IPS DF 19.7 (cell line): ENCODE measurements around the gene CCDC192.
A peak's percentile ranks its signal among the peaks of the same experiment; 100 is the strongest.

ENCODE experiments used
- DNase-seq: peaks from one replicate; pipeline ENCODE4 v3.0.0-alpha.2; 2013; ENCODE audit warnings: low read depth, low spot score

CCDC192 gene

DNA sequence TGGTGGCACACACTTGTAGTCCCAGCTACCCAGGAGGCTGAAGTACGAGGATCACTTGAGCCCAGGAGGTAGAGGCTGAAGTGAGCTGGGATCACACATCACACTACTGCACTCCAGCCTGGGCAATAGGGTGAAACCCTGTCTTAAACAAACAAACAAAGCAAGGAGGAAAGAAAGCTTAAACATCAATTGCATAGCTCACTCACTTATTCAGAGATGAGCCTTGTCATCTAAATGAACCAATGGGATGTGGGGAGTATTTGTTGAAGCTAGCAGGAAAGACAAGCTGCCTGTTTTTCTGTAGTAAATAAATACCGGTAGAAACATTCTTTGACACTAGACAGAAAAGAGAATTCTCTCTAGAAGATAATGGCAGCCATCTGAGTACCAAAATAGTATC lies 219.4 kb downstream of the CCDC192 start:
- no peak for DNase-seq

DNA sequence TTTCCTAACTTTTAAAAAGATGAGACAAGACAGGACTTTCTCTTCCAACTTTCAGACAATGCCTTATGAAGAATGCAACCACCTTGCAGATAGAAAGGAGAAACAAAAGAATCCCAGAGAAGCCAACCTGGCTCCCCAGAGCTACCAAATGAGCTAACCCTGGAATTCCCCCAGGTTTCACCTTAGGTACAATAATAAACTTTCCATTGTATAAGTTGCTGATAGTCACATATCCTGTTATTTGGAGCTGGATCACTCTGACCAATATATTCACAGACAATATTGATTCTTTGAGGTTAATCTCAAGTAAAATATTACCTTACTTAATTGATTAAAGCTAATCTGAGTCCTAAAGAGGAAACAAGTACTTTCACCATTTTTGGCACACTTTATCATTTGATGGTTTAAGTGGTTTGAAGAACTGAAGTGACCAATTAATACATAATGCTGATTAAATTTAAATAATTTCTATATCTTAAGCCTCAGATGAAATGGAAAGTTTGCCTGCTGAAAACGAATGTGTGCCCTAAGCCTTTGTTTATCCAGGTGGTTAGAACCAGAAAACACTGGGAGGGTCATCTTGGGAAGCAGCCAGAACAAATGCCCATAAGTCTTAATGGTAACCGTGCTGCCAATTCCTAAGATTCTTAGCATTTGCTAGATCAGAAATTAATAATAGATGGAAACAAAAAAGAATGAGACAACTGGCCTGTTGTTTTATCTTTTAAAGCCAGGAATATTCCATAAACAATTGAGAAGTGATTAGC lies 220.8 kb downstream of the CCDC192 start:
- DNase-seq, result no peak

DNA sequence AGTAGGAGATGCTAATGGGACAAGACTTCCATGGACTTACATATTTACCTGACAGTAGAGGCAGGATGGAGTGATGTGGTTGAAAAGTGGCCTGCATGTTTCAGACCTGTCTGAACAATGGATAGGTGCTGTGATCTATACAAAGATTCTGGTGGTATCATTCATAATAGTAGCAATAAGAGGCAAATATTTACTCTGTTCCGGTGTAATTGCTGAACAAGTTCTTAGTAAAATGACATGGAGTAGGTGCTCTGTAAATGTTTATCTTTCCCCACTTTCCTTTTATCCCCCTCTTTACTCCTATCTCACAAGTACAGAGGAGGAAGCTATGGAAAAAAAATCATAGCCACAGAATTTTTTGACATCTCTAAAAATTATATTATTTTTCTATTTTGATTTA lies 221.4 kb downstream of the CCDC192 start:
- DNase-seq, result no peak

DNA sequence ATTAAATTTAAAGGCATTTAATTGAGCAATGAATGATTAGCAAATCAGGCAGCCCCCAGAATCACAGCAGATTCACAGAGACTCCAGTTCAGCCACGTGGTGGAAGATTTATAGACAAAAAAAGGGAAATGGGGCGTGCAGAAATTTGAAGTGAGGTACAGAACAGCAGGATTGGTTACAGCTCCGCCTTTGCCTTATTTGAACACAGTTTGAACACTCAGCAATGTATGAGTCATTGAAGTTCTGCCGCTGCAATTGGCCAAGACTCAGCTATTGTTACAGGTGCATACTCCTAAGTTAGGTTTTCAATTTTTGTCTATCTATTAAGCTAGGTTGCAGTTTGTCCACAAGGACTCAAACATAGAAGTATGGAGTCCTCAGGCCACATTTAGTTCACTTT lies 222.7 kb downstream of the CCDC192 start:
- DNase-seq, result no peak

DNA sequence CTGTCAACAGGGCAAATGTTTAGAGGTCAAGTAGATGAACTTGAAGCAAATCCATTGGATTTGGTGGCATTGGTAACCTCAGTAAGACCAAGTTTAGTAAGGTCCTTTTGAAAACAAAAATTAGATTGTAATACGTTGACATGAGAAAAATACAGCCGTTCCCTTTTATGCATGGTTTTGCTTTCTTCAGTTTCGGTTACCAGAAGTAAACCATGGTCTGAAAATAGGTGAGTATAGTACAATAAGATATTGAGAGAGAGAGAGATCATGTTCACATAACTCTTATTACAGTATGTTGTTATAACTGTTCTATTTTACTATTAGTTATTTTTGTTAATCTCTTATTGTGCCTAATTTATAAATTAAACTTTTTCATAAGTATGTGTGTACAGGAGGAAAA lies 223.8 kb downstream of the CCDC192 start:
- no peak for DNase-seq

DNA sequence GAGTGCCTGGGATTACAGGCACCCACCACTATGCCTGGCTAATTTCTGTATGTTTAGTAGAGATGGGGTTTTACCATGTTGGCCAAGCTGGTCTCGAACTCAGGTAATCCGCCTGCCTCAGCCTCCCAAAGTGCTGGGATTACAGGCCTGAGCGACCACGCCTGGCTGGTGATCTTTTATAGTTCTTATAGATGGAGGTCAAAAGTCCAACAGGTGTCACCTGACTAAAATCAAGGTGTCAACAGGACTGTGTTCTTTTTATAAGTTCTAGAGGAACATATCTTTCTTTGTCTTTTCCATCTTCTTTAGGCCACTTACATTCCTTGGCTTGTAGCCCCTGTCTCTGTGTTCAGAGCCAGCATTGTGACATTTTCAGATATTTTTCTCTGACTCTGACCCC lies 224.9 kb downstream of the CCDC192 start:
- no peak for DNase-seq

DNA sequence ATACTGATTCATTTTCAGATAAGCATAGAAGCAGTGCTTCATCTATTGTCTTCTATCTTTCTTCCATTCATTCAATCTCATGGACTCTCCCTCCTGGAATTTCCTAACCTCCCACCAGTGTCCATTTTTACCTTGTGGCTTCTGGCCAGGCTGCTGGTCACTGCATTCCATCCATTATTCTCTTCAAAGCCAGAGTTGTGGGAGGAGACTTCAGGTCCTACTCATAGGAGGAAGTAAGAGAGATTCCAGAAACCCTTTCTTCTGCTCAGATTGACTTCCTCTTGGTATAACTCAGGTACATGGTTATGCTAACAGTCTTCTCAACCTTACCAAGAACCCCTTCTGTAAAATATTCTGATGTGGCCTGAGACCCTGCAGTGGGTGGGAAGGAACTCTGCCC lies 227.1 kb downstream of the CCDC192 start:
- DNase-seq, result no peak

DNA sequence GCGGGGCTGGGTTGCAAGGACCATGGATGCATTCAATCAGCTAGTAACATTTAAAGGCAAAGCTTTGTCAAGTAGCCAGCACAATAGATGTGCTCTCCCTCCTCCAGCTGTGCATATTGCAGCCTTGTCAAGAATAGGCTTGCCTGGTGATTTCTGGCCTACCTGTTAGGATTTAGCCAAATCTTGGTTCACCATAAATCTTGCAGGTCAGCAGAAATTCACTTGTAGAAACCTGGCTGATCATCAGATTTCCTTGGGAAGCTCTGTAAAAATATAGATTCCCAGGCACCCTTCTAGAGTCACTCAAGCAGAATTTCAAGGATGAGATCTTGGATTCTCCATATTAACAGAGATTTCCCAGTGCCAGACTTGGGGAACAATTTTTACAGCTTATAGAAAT lies 228.2 kb downstream of the CCDC192 start:
- DNase-seq, result no peak

DNA sequence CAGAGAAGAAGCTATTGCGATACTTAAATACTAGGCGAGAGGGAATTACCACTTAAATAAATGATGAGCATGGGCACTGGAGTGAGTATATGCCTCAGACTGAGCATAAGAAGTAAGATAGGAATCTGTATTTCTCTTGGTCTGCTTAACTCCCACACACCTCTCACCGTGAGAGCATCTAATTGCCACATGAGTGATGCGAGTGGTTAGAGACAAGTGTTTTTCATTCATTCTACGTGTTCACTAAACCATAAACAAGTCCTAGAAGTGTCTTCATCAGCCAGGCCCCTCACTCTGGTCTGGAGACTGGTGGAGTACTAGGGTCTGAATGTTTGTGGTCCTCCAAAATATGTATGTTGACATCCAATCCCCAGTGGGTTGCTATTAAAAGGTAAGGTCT lies 230.2 kb downstream of the CCDC192 start:
- no peak for DNase-seq

DNA sequence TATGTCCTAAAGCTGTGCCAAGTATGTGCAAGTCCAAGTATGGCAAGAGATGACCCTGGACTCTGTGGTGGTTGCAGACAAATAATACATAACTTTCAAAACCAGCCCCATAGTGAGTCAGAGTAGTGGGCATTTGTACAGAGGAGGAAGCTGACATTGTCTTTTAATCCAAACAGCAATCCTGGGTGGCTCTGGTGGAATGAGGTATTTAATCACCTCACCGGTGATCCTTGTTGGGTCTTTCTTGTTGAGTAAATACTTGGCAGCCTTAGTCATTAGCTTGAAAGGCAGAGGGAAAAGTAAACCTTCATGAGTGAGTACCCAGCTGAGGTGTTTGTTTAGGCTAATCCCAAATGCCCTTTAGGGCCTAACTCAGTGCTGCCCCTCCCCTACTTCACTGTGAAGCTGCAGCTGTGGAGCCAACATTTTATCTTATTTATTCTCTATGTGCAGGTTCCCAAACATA lies 231.6 kb downstream of the CCDC192 start:
- DNase-seq, result peak; percentile 59

DNA sequence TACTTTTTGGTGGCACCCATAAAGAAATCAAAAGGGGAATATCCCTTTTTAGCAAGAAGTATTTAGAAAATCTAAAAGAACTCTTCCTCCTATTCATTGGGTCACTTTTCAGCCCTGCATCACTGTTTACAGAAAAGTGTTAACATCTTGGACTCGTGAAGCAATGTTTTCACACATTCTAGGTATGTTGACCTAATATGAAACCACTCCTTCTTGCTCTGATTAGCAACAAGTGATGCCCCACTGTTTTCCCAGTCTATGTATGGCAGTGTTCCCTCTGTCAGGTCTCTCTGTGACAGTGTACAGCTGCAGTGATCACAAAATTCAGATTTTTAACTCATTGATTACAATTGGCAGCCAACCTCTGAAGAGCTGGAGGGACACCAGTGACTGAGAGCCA lies 232.2 kb downstream of the CCDC192 start:
- no peak for DNase-seq

DNA sequence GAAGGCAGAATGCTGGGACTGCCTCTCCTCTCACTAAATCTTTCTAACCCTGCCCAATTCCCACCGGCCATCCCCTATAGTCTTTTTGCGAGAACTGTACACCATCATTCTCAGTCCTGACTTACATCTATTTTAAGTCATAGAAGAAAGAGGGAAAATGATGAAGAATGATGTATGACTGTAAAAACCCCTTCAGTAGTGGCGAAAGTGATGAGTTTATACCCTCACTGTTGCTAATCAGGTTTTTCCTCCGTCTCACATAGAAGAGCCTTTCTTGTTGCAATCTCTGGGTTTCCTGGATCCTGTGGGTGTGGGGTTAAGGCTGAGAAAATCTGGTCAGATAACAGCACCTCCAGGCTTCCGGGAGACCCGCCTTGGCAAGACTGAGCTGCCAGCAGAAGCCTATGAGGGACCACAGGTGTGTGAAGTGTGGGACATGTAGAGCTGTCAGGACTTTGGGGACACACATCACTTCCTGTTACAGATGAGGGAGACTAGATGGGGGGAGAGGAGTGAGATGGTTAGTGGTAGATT lies 233.3 kb downstream of the CCDC192 start:
- DNase-seq, result no peak

DNA sequence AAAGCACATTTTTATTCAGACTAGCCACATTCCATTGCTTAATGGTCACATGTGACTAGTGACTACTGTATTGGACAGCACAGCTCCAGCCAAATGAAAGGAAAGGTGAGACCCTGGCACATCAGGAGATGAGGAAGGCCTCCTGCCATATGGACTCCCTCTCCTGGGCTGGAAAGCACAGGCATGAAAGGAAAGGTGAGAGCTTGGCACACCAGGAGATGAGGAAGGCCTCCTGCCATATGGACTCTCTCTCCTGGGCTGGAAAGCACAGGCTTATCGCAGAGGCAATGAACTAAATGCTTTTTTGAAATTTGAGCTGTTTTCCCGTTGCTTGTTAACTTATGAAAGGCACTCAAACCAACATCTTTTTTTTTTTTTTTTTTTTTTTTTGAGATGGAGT lies 235.6 kb downstream of the CCDC192 start:
- no peak for DNase-seq

DNA sequence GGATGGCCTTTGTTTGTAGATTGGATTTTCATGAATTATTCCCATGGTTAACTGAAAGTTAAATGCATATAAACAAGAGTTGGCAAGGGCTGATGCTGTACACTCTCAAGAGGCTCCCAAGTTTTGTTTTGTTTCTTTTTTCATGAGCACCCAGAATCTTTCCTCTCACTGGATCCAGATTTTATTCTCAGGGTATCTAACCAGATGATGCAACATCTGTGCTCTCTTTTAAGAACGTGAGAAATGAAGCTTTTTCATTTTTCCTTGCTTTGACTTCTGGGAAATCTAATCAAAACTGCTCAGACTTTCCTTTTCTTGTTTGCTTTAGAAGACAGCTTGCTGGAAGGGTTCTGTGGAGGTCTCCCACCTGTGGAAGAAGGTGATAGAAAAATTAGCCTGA lies 237.7 kb downstream of the CCDC192 start:
- DNase-seq, result no peak

DNA sequence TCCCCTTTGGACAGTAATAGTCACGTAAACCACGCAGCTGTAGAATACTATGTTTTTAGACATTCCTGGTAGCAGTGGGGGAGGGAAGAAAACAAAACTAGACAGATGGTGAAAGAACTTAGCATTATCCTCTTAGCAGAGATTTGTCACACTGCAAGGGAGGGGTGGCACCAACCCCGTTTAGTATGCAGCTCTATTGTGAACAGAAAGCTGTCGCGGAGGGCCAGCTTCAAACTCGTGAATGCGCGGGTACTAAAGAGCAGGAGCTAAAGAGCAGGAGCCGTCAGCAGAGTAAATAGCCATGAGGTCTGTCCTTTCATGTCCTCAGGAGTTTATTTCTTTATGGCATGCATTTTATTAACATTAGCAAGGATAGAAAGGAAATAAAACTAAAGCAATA lies 238.5 kb downstream of the CCDC192 start:
- no peak for DNase-seq

DNA sequence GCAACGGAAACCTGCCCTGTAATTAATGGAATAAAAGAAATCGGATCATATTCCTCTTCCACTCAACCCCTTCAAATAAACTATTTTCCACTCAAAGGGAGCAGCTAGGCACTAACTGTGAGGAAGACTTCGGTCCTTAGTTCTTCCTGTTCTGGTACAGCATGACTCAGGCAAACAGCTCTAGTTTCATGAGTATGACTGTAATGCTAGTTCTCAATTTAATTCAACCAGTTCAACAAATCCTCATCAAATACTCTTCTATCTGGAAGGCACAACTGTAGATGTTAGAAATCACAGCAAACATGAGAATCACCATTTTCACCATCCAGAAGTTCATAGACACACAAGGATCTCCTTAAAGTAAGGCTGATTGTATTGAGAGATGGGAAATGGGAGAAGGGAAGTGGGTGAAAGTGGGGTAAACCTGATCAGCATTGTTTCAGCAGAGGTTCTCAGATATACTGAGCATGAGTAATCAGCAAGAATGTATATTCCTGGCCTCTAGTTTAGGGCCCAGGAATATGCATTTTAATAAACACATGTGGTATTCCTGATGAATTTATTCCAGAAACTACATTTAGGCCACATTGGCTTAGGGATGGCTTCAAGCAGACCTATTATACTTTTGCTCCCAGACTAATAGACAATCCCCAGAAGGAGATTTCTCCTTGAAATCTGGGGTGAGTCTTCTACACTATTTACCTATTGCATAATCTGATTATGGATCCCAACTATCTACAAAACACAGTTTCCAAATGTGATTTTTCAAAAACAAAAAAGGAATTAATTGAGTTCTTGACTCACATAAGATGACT lies 239.3 kb downstream of the CCDC192 start:
- no peak for DNase-seq

DNA sequence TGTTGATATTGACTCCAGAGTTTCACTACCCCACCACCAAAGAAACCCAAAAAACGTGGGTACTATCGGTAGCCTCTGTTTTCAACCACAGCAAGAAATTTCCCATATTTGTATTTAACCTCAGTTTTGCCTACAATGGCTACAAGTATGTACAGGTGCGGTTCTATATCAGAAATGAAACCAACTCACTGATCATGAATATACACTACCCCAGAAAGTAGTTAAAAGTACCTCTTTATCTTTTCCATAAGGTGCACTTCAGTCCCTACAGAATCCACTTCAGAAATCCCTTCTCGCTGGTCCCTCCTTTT lies 239.8 kb downstream of the CCDC192 start:
- DNase-seq, result no peak

DNA sequence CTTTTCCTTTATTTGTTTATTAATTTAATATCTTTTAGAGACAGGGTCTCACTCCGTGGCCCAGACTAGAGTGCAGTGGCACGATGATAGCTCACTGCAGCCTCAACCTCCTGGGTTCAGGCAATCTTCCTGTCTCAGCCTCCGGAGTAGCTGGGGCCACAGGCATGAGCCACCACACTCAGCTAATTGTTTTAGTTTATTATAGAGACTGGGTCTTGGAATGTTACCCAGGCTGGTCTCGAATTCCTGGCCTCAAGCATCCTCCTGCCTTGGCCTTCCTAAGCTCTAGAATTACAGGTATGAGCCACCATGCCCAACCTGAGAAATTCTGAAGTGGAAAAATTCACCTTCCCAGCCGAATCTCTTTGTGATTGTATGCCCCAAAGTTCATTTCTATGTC lies 240.9 kb downstream of the CCDC192 start:
- no peak for DNase-seq

DNA sequence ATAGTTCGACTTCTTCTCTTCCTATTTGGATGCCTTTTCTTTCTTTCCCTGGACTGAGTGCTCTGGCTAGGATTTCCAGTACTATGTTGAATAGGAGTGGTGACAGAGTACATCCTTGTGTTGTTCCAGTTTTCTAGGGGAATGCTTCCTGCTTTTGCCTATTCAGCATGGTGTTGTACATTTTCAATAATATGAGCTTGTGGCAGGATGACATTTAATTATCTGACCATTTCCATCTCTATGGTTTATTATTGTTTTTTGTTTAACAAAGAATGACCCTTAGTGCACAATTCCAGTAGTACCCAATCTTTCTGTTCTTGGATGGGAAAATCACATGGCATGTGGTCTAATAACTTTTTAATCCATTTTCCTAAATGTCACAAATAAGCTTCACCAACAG lies 244.8 kb downstream of the CCDC192 start:
- no peak for DNase-seq

DNA sequence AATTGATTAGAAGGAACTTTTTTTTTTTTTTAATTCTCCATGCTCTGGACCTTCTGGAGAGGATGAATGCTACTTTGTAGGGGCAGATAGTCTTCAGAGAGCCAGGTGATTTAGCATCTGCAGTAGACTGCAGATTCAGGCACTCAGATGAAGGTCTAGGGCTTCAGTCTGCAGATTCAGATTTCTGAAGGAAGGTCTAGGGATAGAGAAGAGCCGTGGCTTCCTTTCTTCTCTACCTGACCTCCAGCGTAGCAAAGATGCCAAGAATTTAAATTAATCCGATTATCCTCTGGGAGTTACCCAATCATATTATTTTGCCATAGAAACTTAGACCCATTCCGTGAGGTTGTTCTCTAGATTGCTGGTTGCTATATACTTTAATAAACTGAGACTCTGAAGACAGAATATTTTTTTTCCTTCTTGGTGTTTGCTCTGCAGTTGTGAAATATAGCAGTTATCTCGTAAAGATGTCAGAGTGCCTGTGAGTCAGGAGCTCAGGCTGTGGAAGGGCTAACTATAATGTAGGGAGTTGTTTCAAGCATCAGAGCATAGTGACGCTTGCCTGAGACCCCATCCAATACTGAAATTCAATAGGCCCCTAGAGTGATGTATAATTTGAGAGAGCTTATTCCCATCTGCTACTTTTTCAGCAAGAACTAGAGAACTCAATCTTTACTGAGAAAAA lies 247.7 kb downstream of the CCDC192 start:
- DNase-seq, result no peak

DNA sequence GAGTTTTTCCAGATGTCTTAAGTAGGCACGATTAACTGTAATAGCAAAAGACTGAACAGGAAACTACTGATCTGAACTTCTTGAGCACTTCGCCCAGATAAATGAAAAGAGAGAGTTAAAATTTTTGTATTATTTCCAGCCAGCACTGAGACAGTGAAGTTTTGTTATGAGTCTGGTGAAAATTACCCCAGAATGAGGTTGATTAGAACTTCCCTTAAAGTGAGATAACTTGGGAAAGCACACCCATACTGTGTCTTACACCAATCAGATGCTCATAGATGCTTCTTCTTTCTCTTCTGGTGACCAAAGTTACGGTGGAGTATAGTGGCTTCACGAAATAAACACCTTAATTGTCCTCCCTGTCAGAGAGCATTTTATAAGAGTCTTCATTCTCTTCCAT lies 248.6 kb downstream of the CCDC192 start:
- no peak for DNase-seq

DNA sequence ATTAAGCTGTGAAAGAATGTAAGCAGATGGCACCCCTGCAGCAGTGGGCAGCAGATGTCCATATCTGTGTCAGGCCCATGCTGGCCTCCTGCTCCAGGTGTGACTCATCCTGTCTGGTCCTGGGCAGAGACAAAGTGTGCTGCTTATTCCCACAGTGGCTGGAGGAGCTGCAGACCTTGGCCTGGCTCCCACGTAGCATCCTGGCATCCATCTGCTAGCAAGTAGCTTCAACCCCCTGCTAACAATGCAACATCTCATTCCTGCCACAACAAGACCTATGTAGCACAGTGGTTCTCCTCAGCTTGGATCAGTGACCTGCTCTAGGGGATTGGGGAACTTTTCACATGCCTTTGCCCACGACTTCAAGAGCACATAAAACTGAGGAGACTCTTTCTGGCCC lies 254.0 kb downstream of the CCDC192 start:
- DNase-seq, result no peak
